ENCODE results near the gene RENBP. TPM values are rescaled to one million over a fixed set of nuclear protein-coding genes. Genes with fewer than 3 reads are reported as not detected.

The RENBP gene
- total RNA-seq, result 18.7 and 18.9 TPM in 2 replicates
- long read RNA-seq, partial matches to known transcripts, result 4 of 4 reads
- long read RNA-seq, other reads (novel, unspliced or antisense), result 0 of 4 reads

GRCh38 chrX:153944140-153944799 is at the start of gene RENBP:
RENBP (minus strand) TSS chrX:153944643; CDS start chrX:153944610, 33 bp downstream.
- H3K4me3 Mint-ChIP-seq (ENCODE audit: unreplicated experiment), result peak within 1 kb of the TSS; percentile 67
- H3K27ac Mint-ChIP-seq (ENCODE audit: unreplicated experiment), result peak within 1 kb of the TSS; percentile 27
- H3K9me3 Mint-ChIP-seq (ENCODE audit: unreplicated experiment), result no peaks in the 10 kb centered on the region
- peaks cover 7% of the 10 kb centered on the region for H3K36me3 Mint-ChIP-seq (ENCODE audit: unreplicated experiment)
- DNase-seq (ENCODE audit: extremely low spot score, unreplicated experiment), result no peak
- H3K27me3 Mint-ChIP-seq (ENCODE audit: unreplicated experiment), result no peaks in the 10 kb centered on the region
- no peak for TF ChIP-seq CTCF (IDR thresholded peaks at IDR 0.05)
- H3K4me1 Mint-ChIP-seq (ENCODE audit: unreplicated experiment), result peaks cover 17% of the 10 kb centered on the region

- no peak for TF ChIP-seq CTCF (IDR thresholded peaks at IDR 0.05)
- H3K4me3 Mint-ChIP-seq (ENCODE audit: unreplicated experiment), result no peak overlapping the region
- H3K27ac Mint-ChIP-seq (ENCODE audit: unreplicated experiment), result no peak overlapping the region
- no peaks in the 10 kb centered on the region for H3K4me1 Mint-ChIP-seq (ENCODE audit: unreplicated experiment)
- no peak for DNase-seq (ENCODE audit: extremely low spot score, unreplicated experiment)
- no peaks in the 10 kb centered on the region for H3K36me3 Mint-ChIP-seq (ENCODE audit: unreplicated experiment)
- H3K27me3 Mint-ChIP-seq (ENCODE audit: unreplicated experiment), result peaks cover 3% of the 10 kb centered on the region
- no peaks in the 10 kb centered on the region for H3K9me3 Mint-ChIP-seq (ENCODE audit: unreplicated experiment)
These were observed 49.5 kb upstream of the RENBP start for GRCh38 chrX:153993978-153994377.

GRCh38 chrX:153993079-153993478 is 48.6 kb upstream of the RENBP start:
- no peaks in the 10 kb centered on the region for H3K36me3 Mint-ChIP-seq (ENCODE audit: unreplicated experiment)
- TF ChIP-seq CTCF (IDR thresholded peaks at IDR 0.05), result no peak
- no peak for DNase-seq (ENCODE audit: extremely low spot score, unreplicated experiment)
- no peaks in the 10 kb centered on the region for H3K4me1 Mint-ChIP-seq (ENCODE audit: unreplicated experiment)
- peaks cover 3% of the 10 kb centered on the region for H3K27me3 Mint-ChIP-seq (ENCODE audit: unreplicated experiment)
- H3K9me3 Mint-ChIP-seq (ENCODE audit: unreplicated experiment), result no peaks in the 10 kb centered on the region
- H3K27ac Mint-ChIP-seq (ENCODE audit: unreplicated experiment), result no peak overlapping the region
- no peak overlapping the region for H3K4me3 Mint-ChIP-seq (ENCODE audit: unreplicated experiment)

GRCh38 chrX:153992180-153992579 is 47.7 kb upstream of the RENBP start:
- H3K4me1 Mint-ChIP-seq (ENCODE audit: unreplicated experiment), result no peaks in the 10 kb centered on the region
- H3K4me3 Mint-ChIP-seq (ENCODE audit: unreplicated experiment), result no peak overlapping the region
- no peak for TF ChIP-seq CTCF (IDR thresholded peaks at IDR 0.05)
- H3K27me3 Mint-ChIP-seq (ENCODE audit: unreplicated experiment), result peaks cover 3% of the 10 kb centered on the region
- no peak for DNase-seq (ENCODE audit: extremely low spot score, unreplicated experiment)
- H3K27ac Mint-ChIP-seq (ENCODE audit: unreplicated experiment), result no peak overlapping the region
- H3K9me3 Mint-ChIP-seq (ENCODE audit: unreplicated experiment), result no peaks in the 10 kb centered on the region
- no peaks in the 10 kb centered on the region for H3K36me3 Mint-ChIP-seq (ENCODE audit: unreplicated experiment)

- no peak overlapping the region for H3K27ac Mint-ChIP-seq (ENCODE audit: unreplicated experiment)
- TF ChIP-seq CTCF (IDR thresholded peaks at IDR 0.05), result no peak
- H3K36me3 Mint-ChIP-seq (ENCODE audit: unreplicated experiment), result no peaks in the 10 kb centered on the region
- peaks cover under 1% of the 10 kb centered on the region for H3K4me1 Mint-ChIP-seq (ENCODE audit: unreplicated experiment)
- no peak overlapping the region for H3K4me3 Mint-ChIP-seq (ENCODE audit: unreplicated experiment)
- H3K27me3 Mint-ChIP-seq (ENCODE audit: unreplicated experiment), result no peaks in the 10 kb centered on the region
- no peaks in the 10 kb centered on the region for H3K9me3 Mint-ChIP-seq (ENCODE audit: unreplicated experiment)
- DNase-seq (ENCODE audit: extremely low spot score, unreplicated experiment), result no peak
These were observed 46.7 kb upstream of the RENBP start for GRCh38 chrX:153991013-153991580.

All from osteocyte (in vitro differentiated cells).